GM19463 (cell line): ENCODE results near the gene CCDC73.
"Not testable (repeated sequence)": the region's sequence is repeated elsewhere in the genome, so short reads cannot be mapped to it uniquely, and the experiment has no call there.

Experiments used
- ATAC-seq: cut with Tn5 transposase; IDR thresholded peaks from one replicate; pipeline ENCODE4 v1.9.1; 2021; ENCODE audit warnings: mild to moderate bottlenecking, moderate library complexity; ENCODE audit not compliant: unreplicated experiment

The CCDC73 gene

GRCh38 chr11:32597921-32598320 is 196.5 kb downstream of the CCDC73 start:
- ATAC-seq = no peak

GRCh38 chr11:32596114-32596513 is 198.3 kb downstream of the CCDC73 start:
- ATAC-seq = not testable (repeated sequence)

GRCh38 chr11:32594272-32594671 is 200.2 kb downstream of the CCDC73 start:
- ATAC-seq = no peak

GRCh38 chr11:32586576-32587190 is 207.8 kb downstream of the CCDC73 start:
- ATAC-seq = no peak

GRCh38 chr11:32584921-32585320 is 209.5 kb downstream of the CCDC73 start:
- no peak for ATAC-seq

- peak; percentile 98 for ATAC-seq
These were observed 210.8 kb downstream of the CCDC73 start, which contains the start of gene EIF3M for GRCh38 chr11:32583459-32584271. Gene EIF3M (plus strand): TSS chr11:32583831. CDS start chr11:32583888, 57 bp downstream.

GRCh38 chr11:32581556-32581955 is 212.9 kb downstream of the CCDC73 start:
- no peak for ATAC-seq

- no peak for ATAC-seq
These were observed 213.5 kb downstream of the CCDC73 start for GRCh38 chr11:32580967-32581366.

- ATAC-seq = no peak
These were observed 218.0 kb downstream of the CCDC73 start for GRCh38 chr11:32576456-32576855.

- no peak for ATAC-seq
These were observed 219.4 kb downstream of the CCDC73 start for GRCh38 chr11:32575070-32575469.

- no peak for ATAC-seq
These were observed 220.0 kb downstream of the CCDC73 start for GRCh38 chr11:32574421-32574820.

GRCh38 chr11:32573228-32573627 is 221.2 kb downstream of the CCDC73 start:
- ATAC-seq = no peak

GRCh38 chr11:32571039-32571438 is 223.4 kb downstream of the CCDC73 start:
- no peak for ATAC-seq

- ATAC-seq = no peak
These were observed 225.1 kb downstream of the CCDC73 start for GRCh38 chr11:32569313-32569881.

- no peak for ATAC-seq
These were observed 227.3 kb downstream of the CCDC73 start for GRCh38 chr11:32567154-32567553.

GRCh38 chr11:32566517-32566916 is 227.9 kb downstream of the CCDC73 start:
- no peak for ATAC-seq

GRCh38 chr11:32563600-32563959 is 230.9 kb downstream of the CCDC73 start:
- no peak for ATAC-seq

- ATAC-seq = no peak
These were observed 231.4 kb downstream of the CCDC73 start for GRCh38 chr11:32562839-32563599.

GRCh38 chr11:32561835-32562234 is 232.6 kb downstream of the CCDC73 start:
- ATAC-seq = no peak

- ATAC-seq = no peak
These were observed 238.6 kb downstream of the CCDC73 start for GRCh38 chr11:32555895-32556294.

GRCh38 chr11:32555091-32555490 is 239.4 kb downstream of the CCDC73 start:
- ATAC-seq = no peak
